SK-N-MC (cell line): ENCODE measurements around the gene PRKAR2B.

Source experiments
- EZH2 ChIP-seq: fragments of 200-600 bp; sonication (generic); IDR thresholded peaks from one replicate; pipeline ENCODE4 v1.6.1; 2017; ENCODE audit warnings: antibody characterized with exemption
- POLR2AphosphoS5 ChIP-seq: IDR thresholded peaks from 2 replicates; pipeline ENCODE4 v1.6.1; 2012; ENCODE audit warnings: mild to moderate bottlenecking, low read depth, low read length, borderline replicate concordance

DNA sequence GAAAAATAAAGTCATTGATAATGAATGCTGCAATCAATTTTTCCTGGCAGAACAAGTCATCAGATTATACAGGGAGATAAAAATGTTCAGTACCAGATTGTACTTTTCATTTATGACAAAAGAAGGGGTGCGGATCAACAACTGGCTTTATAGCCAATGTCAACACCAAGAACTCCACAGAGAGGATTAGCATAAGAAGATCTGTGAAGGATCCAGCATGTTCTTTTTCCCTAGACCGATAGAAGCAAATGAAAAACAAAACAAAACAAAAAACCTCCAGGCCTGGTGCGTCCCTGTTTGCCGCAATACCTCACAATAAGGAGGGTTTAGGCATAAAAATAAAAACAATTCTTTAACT, 34.7 kb upstream of the PRKAR2B start:
- TF ChIP-seq POLR2AphosphoS5 = no peak
- no peak for TF ChIP-seq EZH2
